Heart right ventricle (tissue), 16 donors: Measurements from ENCODE around the gene CST11. TPM values are rescaled to one million over a fixed set of nuclear protein-coding genes. Genes with fewer than 3 reads are reported as not detected.

Source experiments
- ATAC-seq, 8 donors: fragments of 200-7000 bp; cut with Tn5 transposase; one replicate each; pipeline ENCODE4 v1.9.1; 2020; ENCODE audit warnings: mild to moderate bottlenecking in 8 of 8, moderate library complexity in 8 of 8, moderate number of reproducible peaks in 1 of 8
- DNase-seq, 2 donors: peaks; one replicate each; pipeline ENCODE4 v3.0.0-alpha.2; 2020
- H3K27ac ChIP-seq, 10 donors: fragments of 200-600 bp; sonication (generic) in 2 of 10; one replicate each; pipeline versions ENCODE4 v1.5.0 to v1.8.0; 2020 to 2022; ENCODE audit warnings: mild to moderate bottlenecking in 3 of 10
- H3K27me3 ChIP-seq, 7 donors: fragments of 200-600 bp; one replicate each; pipeline ENCODE4 v1.8.0; 2021 to 2022; ENCODE audit warnings: mild to moderate bottlenecking in 2 of 7
- H3K36me3 ChIP-seq, 9 donors: fragments of 200-600 bp; sonication (generic) in 1 of 9; one replicate each; pipeline versions ENCODE4 v1.5.0 to v1.8.0; 2020 to 2022; ENCODE audit warnings: mild to moderate bottlenecking in 2 of 9
- H3K4me1 ChIP-seq, 9 donors: fragments of 200-600 bp; sonication (generic) in 1 of 9; one replicate each; pipeline versions ENCODE4 v1.5.0 to v1.8.0; 2020 to 2022; ENCODE audit warnings: mild to moderate bottlenecking in 4 of 9
- H3K4me3 ChIP-seq, 10 donors: fragments of 200-600 bp; sonication (generic) in 2 of 10; one replicate each; pipeline versions ENCODE4 v1.5.0 to v1.8.0; 2020 to 2022; ENCODE audit warnings: mild to moderate bottlenecking in 7 of 10, moderate library complexity in 2 of 10
- H3K9me3 ChIP-seq, 11 donors: fragments of 200-600 bp in 10 of 11; sonication (generic) in 2 of 11; one replicate each; pipeline versions ENCODE4 v1.5.0 to v1.8.0; 2013 to 2022; ENCODE audit warnings: mild to moderate bottlenecking in 2 of 11, control low read depth in 1 of 11, moderate library complexity in 1 of 11
- CTCF ChIP-seq, 9 donors: fragments of 200-600 bp; sonication (generic) in 2 of 9; IDR thresholded peaks; one replicate each; pipeline versions ENCODE4 v1.5.0 to v1.8.0; 2021 to 2022; ENCODE audit warnings: antibody characterized with exemption in 9 of 9, mild to moderate bottlenecking in 5 of 9, moderate library complexity in 1 of 9
- WGBS, 2 donors: extraction: QIAGEN DNeasy Blood & Tissue Kit; methylation state at CpG; one replicate each; pipeline ENCODE4 v1.1.7; 2013; ENCODE audit warnings: inconsistent platforms in 1 of 2; 5-methylcytosine and 5-hydroxymethylcytosine counted together
- intact Hi-C, 10 donors: fragments of 100-400 bp; cut with DNase I; formaldehyde crosslinking; loops; one replicate each; pipeline versions ENCODE4 v1.11.1 to v1.14.2; 2022
- polyA plus RNA-seq, 2 donors: library from polyadenylated mRNA; stranded (reverse); fragments of 200-250 nt; gene quantifications; one replicate each; pipeline ENCODE4 v1.2.3, GENCODE V29; 2013
- total RNA-seq, 10 donors: library from RNA; stranded (reverse); fragmentation: NEBNext Ultra II Directional in 3 of 10; extraction: Animal tissue kit (Norgen Biotek cat#: 25700) in 3 of 10; gene quantifications; one replicate each; pipeline versions ENCODE4 v1.2.1 to v1.2.4, GENCODE V29; 2021 to 2023
- donor health status: Arrhythmogenic right ventricular cardiomyopathy.
- donor health status: ischemic (EF 13 %, LVEDD 7.1; RV severe dilation, severe dysfunction).
- donor health status: healthy with polysubstance abuse.
- donor health status: DM: no; HTN: yes; CAD: no.
- donor health status: DM: no; HTN: no; CAD: no.
- donor health status: ischemic (EF 25% LVEDD 6.9; RV normal size, moderate dysfunction).
- donor health status: ischemic (EF 25% LVEDD 5.7; RV mildly dilated, moderate dysfunction).
- donor health status: healthy.
- donor health status: DM: yes; HTN: yes; CAD: no.
- donor health status: Ischemic cardiomyopathy.
- donor health status: ischemic (EF 35%, LVEDD 5.7; RV mildly dilated, moderate dysfunction).
- donor health status: nonischemic (EF 11% LVEDD 7.7; RV severe dilation, severe dysfunction).
- donor health status: DM: yes; HTN: yes; CAD: no.
- donor health status: PGD.
- donor health status: ischemic (EF 29% LVEDD 5.4; RV normal size, mild dysfunction).
- donor health status: nonischemic (EF 23%, LVEDD 6.1; RV moderate dilation, normal function).

The CST11 gene
- total and polyA plus RNA-seq, 12 donors = not detected

- H3K4me3 ChIP-seq = no peak overlapping the region
- intact Hi-C loops = loop anchor here in 1 of 10 donors (5.0 kb wide), 1 partner anchor 173 kb away; the partner anchor contains the start of gene CST9
- peaks cover 0 to 14% (median 3%) of the 10 kb centered on the region in 9 donors for H3K4me1 ChIP-seq
- H3K36me3 ChIP-seq = no peaks in the 10 kb centered on the region
- no peak overlapping the region for H3K27ac ChIP-seq
- TF ChIP-seq CTCF (IDR thresholded peaks at IDR 0.05) = no peak
- DNase-seq (no peak), ATAC-seq (no peak)
- H3K9me3 ChIP-seq = no peaks in the 10 kb centered on the region
- no peaks in the 10 kb centered on the region for H3K27me3 ChIP-seq
- WGBS, 2 donors = 90% methylated on average over 7 of the region's 7 CpGs
Observed at GRCh38 chr20:23434521-23435313, 18.0 kb downstream of the CST11 start.

GRCh38 chr20:23433628-23434027 lies 19.0 kb downstream of the CST11 start:
- intact Hi-C loops = no loop called here
- Histone ChIP-seq H3K4me3 (no peak overlapping the region), H3K36me3 (no peaks in the 10 kb centered on the region), H3K4me1 (peaks cover 0 to 14% (median 3%) of the 10 kb centered on the region in 9 donors), H3K27ac (no peak overlapping the region), H3K27me3 (no peaks in the 10 kb centered on the region), H3K9me3 (no peaks in the 10 kb centered on the region)
- no peak for TF ChIP-seq CTCF (IDR thresholded peaks at IDR 0.05)
- WGBS, 2 donors = 85 to 87% methylated on average over 3 of the region's 3 CpGs
- ATAC-seq = no peak
- no peak for DNase-seq

GRCh38 chr20:23425129-23425528 lies 27.5 kb downstream of the CST11 start:
- no peaks in the 10 kb centered on the region for H3K9me3 ChIP-seq
- peaks cover 0 to 5% (median 0%) of the 10 kb centered on the region in 7 donors for H3K27me3 ChIP-seq
- no peak for TF ChIP-seq CTCF (IDR thresholded peaks at IDR 0.05)
- no peak overlapping the region for H3K27ac ChIP-seq
- 81 to 87% methylated on average over 9 of the region's 9 CpGs for WGBS, 2 donors
- H3K4me3 ChIP-seq = no peak overlapping the region
- no peak for DNase-seq
- intact Hi-C loops = no loop called here
- peaks cover 0 to 10% (median 6%) of the 10 kb centered on the region in 9 donors for H3K4me1 ChIP-seq
- no peaks in the 10 kb centered on the region for H3K36me3 ChIP-seq
- no peak for ATAC-seq

GRCh38 chr20:23420943-23421931 lies 31.4 kb downstream of the CST11 start, which contains the start of gene NAPB:
Gene NAPB, minus strand, starts transcription at chr20:23421488. Its CDS starts 86 bp downstream, at chr20:23421402.
- intact Hi-C loops = loop anchor here in 4 of 10 donors (5.0 kb wide), 1 partner anchor 59 kb away; the partner anchor contains the start of gene GZF1 (in 4 of the 4)

More at GRCh38 chr20:23420943-23421931, 31.4 kb downstream of the CST11 start, which contains the start of gene NAPB:
- WGBS, 2 donors = 0 to 1% methylated on average over 64 of the region's 64 CpGs
- DNase-seq = peak; percentile 96 to 97
- Histone ChIP-seq H3K27ac (peak within 1 kb of the TSS; percentile 78 to 95 (median 94)), H3K4me1 (peaks cover 0 to 40% (median 30%) of the 10 kb centered on the region in 9 donors), H3K9me3 (no peaks in the 10 kb centered on the region), H3K36me3 (no peaks in the 10 kb centered on the region), H3K27me3 (peaks cover 0 to 5% (median 0%) of the 10 kb centered on the region in 7 donors), H3K4me3 (peak within 1 kb of the TSS; percentile 82 to 98 (median 94))
- TF ChIP-seq CTCF (IDR thresholded peaks at IDR 0.05) = peak; percentile 45 to 73 (median 62)
- ATAC-seq = peak; percentile 98 to 99 (median 99)
